Right ventricle myocardium inferior (tissue), 1 donor: ENCODE results near the gene FAT3. TPM values are rescaled to one million over a fixed set of nuclear protein-coding genes. Genes with fewer than 3 reads are reported as not detected.

ENCODE experiments used
- ATAC-seq: fragments of 200-7000 bp; cut with Tn5 transposase; one replicate; pipeline ENCODE4 v1.9.1; 2020; ENCODE audit warnings: mild to moderate bottlenecking, moderate library complexity
- DNase-seq: peaks from one replicate; pipeline ENCODE4 v3.0.0; 2021; ENCODE audit errors: missing footprints
- intact Hi-C: fragments of 100-400 bp; cut with DNase I; formaldehyde crosslinking; loops from one replicate; pipeline ENCODE4 v1.11.0; 2022
- total RNA-seq: library from RNA; stranded (reverse); fragmentation: NEBNext Ultra II Directional; extraction: Animal tissue kit (Norgen Biotek cat#: 25700); gene quantifications from one replicate; pipeline ENCODE4 v1.2.1, GENCODE V29; 2021
- donor health status: DM: no; HTN: yes; CAD: no; lungs with severe emphysema.

The FAT3 gene
- total RNA-seq, 1 donor from 2014 or later, result 0.03 TPM

DNA sequence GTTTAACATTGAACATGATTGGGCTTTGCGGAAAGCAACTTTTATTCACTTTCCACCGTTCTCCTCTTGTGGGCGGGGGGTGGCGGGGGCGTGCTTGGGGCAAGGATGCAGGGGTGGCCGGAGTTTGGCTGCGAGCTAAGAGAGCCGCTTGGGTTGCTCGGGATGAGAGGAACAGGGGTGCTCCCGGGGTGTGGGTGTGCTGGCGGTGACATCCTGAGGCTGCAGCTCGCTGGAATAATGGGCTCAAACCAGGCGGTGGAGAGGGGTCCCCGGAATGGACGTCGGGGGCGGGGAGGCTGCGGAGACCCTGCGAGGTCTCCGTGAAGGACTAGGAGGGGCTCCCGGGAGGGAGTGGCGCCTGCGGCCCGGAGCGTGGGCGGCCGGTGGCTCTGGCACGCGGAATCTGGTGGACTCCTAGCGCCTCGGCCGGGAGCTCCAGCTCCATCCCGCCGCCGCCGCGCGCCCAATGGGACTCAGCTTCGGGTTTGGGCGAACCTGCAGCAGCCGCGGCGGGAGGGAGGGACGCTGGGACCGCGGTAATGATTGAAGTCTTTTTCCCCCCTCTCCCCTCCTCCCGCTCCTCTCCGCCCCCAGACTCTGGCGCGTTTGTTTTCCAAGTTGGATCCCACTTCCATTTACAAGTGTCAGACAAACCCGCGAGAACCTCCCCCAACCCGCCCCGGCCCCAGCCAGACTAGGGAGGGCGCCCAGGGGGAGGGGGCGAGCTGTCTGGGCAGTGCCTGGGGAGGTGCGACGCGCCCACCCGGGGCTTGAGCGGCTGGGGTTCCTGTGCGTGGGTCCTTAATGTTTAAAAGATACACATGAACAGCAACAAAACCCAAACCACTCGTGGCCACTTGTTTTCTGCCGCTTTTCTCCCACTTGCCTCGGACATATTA is 2.0 kb downstream of the FAT3 start:
- ATAC-seq (no peak), DNase-seq (no peak)
- intact Hi-C loops, result no loop called here

DNA sequence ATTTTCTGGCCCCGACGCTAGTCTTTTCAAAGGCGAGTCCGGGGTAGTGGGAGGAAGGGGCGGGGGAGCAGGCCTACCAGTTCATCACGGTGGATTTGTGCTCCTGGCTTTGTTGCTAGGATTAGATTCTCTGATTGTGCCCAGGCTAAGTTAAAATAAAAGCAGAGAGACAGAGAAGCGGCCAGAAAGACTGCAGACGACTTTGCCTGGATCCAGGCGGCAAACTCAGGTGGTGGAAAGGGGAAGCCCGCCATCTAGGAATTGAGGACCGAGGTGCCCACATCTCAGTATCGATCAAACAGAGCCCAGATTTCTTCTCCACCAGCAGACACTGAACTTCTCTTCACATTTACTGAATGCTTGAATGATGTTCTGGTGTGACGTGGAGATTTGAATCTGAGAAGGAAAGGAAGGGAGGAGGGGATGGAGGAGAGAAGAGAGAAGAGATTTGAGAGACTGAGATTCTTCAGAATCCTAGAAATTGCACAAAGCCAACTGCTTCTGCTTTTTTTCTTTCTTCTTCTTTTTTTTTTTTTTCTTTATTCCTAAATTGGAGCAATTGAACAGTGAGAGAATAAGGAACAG is 2.7 kb downstream of the FAT3 start:
- intact Hi-C loops, result no loop called here
- DNase-seq, result no peak
- ATAC-seq, result no peak

DNA sequence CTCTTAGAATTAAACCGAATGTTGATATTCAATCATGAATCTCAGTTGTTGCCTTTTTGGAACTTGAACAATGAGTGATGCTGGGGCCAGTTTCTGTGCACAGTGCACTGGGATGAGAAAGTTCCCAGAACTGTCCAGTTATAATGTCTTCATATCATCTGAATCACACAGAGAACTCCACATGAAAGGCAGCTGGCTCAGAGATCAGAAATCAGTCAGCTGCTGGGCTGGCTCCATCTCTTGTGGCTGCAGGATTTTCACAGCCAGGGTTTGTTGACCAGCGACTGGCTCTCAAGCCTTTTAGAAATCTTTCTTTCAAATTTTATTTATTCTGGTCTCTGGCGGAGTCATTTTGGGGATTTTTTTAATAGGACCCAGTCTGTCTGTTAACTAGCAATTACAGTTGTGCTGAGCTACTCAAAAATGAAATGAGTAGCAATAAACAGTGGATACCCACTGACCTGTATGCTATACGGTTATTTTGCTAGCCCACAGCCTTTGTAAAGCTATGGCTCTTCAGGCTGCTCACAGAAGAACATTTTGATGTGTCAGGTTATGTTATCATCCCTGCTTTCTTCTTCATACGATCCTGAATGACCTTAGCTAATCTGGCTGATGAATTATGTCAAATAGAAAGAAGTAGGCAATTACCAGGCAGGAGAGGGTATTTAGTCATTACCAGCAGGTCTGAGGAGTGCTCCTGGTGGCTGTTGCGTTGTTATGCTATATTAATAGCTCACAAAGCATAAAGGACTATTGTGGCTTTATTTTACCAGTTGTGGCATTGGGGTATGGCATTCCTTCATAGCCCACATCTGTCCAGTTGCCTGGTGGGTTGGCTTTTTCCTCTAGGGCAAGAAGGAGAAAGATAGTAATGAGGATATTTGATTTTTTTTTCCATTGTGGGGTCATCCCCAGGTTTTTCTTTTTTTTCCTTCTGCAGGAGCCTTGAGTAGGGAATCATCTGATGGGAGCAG is 3.6 kb downstream of the FAT3 start:
- DNase-seq, result no peak
- intact Hi-C loops, result no loop called here
- ATAC-seq, result no peak

DNA sequence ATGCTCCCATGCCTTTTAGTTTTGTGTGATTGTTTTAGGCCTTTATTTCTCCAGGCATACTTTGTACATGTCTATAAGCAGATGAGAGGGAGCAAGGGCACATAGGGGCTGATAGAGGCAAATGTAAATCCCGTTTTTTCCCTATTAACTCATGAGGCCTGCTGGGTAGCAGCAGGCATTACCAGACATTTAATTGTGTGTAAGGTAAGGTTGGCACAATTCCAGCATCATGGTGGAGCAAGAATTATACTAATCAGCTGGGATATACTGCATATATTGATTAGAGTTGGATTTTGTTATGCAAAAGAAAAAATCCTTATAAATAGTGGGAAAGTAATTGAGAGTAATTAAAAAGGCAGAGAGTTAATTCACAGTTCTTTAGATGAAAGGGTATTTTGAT is 12.2 kb downstream of the FAT3 start:
- intact Hi-C loops, result no loop called here
- ATAC-seq, result no peak
- DNase-seq, result no peak

DNA sequence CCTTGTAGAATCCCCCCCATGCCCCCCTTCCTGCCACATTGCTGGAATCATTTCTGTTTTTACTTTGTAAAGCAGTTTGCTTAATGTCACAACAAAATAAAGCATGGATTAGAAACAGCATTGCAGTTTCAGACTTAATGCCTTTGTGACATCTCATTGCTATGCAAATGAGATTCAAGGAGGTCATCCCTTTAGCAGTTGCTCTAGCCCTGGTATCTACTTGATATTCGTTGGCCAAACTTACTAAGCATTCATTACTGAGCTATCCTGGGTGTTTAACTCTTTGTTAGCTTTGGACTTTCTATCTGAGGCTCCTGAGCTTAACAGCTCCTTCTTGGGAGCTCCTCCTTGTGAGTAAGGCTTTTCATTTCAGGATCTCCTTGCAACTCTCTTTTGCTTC is 16.3 kb downstream of the FAT3 start:
- ATAC-seq (no peak), DNase-seq (no peak)
- intact Hi-C loops, result no loop called here

DNA sequence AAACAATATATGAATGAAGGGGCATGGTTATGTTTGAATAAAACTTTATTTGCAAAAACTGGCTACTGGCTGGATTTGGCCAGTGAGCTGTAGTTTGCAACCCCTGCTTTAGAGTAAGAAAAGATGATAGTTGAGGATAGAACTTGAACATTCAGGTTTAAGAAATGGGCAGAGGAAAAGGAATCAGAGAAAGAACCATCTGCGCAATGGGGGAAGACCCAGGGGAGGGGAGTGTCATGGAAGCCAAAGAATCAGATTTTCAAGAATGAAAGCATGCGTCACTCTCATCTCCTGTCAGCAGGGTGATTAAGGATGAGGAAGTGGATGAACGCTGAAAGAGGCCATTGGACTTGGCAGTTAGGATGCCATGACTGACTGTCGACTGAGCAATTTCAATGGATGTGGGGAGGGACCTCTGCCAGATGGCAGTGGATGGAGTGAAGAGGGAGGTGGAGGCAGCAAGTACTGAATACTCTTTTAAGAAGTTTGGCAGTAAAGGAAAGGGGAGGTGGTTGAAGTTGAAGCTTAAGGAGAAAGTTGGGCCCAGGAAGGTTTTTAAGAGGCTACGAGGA is 21.2 kb downstream of the FAT3 start:
- intact Hi-C loops, result no loop called here
- ATAC-seq (no peak), DNase-seq (no peak)

DNA sequence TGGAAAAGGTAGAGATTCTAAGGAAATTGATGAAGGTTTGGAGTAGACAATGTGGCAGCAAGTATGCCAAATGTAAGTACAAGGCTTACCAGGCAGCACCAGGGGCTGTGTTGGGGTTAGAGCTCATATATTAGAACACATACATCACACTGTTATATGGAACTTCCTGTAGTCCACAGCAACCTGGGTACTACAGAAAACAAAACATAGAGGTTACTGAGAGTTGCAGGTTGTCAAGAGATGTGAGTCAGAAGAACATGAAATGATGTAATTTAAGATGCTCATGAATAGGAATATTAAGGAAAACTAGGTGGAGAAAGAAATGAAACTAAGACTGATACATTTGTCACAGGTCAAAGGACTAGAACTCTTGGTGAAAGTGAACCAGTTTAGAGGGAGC is 22.0 kb downstream of the FAT3 start:
- intact Hi-C loops, result no loop called here
- no peak for DNase-seq
- no peak for ATAC-seq

DNA sequence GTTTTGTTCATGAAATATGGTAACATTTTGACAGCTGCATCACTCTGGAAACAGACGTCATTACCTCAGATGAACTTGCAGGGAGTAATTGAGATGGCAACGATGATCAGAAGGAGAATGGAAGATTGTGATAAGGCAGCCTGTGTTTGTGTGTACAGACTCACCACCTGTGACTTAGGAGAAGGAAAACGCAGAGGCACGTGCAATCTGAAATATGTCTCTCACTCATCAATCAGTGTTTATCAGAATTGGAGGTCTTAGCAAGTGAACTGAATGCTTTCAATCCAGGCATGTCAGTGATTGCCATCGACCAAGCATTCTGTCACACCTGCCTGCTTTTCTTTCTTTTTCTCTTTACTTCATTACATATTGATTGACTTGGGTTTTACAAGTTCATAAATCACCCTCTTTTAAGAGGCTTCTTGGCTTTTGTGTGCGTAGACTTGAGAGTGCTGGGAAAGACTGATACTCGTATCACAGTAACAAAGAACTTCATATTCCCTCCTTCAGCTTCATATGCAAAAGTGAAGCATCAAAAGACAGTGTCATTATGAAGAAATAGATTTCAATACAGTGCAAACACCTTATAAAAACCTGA is 24.6 kb downstream of the FAT3 start:
- ATAC-seq, result no peak
- intact Hi-C loops, result no loop called here
- no peak for DNase-seq

DNA sequence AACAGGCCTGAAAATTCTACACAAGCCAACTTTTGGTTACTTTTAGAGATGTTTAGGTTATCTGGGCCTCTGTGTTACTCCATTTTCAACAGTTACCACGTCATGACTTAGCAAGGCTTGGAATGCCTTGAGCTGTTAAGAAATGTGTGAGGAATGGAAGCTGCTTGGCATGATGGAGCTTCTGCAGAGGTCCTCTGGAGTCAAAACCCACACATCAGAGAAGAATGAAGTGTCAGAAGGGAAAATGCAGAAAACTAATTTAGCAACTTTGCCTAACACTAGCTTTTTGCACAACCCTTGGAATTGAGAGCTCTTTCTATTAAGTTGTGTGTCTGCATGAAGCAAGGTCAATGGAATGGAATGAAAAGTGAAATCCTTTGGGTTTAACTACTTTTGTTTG is 27.4 kb downstream of the FAT3 start:
- no peak for DNase-seq
- ATAC-seq, result no peak
- intact Hi-C loops, result no loop called here

DNA sequence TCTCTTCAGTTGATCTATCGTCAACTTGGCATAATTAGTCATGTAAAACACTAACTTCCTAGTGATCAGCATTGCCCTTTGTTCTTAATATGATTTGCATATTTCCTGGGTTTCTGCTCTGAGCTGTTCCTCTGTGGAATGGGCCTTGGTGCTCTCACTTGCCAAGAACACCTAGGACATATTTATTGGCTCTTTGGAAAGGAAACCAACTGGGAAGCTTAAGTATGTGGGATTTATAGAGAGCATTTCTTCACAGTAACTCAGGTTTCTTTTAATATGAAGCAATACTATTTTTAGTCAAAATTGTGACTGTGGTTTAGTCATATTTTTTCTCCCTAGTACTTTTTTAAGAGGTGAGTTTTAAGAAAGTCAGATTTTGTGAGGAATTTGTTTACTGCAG is 28.8 kb downstream of the FAT3 start:
- ATAC-seq (no peak), DNase-seq (no peak)
- intact Hi-C loops, result no loop called here

DNA sequence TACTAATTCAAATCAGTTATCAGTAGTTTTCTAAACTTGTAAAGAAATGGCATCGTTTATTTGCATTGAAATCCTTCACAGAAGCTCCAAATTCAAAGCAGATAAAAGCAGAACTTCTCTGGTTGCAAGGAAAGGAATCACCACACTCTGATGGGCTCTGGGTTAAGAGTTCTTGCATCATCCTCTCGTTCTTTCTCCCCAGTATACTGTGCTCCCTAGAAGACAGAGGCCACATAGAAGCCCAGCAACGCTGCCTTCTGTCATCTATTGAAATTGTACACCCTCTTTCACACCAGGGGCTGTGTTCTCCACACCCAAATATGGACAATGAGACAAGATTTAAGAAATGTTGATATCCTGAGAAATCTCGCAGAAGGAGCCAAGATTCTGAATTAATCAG is 29.3 kb downstream of the FAT3 start:
- intact Hi-C loops, result no loop called here
- DNase-seq, result no peak
- no peak for ATAC-seq

DNA sequence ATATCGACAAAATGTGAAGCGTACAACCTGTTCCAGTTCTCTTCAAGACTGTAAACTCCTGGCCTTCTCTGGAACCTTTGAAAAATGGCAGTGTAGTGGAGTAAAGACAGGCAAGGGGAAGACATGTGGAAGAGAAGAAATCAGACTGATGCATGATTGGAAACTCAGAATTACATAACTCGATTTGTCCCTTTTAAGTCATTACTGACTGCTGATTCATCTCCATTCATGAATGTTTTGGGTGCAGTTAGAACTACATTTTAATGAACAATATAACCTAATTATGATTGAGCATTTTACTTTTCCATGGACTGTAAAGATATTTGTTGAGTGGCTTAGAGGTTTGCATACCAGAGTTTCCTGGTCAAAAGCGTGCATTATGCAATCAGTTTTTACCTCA is 32.9 kb downstream of the FAT3 start:
- no peak for DNase-seq
- intact Hi-C loops, result no loop called here
- no peak for ATAC-seq

DNA sequence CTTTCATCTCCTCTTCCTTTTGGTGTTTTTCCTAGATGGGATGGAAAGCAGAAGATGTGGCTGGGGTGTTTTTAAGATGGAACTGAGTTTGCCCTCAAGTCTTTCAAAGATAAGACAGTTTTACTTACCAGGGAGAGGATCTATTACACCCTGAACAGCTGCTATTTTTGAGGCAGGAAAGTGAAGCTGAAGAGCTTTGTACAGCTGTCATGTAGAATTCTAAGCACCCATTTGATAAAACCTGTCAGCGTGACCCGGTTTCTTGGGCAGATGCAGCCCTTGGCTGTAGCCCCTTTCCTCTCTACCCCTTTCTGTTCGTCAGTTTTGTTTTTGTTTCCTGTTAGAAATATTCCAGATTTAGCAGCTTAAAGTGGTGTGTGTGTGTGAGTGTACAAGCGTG is 35.2 kb downstream of the FAT3 start:
- intact Hi-C loops, result no loop called here
- no peak for DNase-seq
- ATAC-seq, result no peak

DNA sequence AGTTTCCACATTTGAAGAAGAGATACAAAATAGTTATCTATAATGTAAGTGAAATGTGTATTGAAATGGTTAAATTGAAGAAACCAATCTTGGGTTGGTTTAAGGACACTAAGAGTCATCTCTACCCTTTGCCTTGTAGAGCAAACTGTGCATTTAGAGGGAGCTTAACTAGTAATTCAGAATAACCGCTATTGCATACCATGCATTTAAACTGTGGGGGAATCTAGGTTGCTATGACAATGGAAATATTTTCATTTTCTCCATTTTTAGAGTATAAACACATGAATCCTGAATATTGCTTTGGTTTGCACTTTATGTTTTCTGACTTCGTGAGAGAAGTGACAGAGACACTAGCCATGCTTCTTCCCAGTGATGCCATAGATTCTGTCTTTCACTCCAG is 39.7 kb downstream of the FAT3 start:
- DNase-seq (no peak), ATAC-seq (no peak)
- intact Hi-C loops, result no loop called here

DNA sequence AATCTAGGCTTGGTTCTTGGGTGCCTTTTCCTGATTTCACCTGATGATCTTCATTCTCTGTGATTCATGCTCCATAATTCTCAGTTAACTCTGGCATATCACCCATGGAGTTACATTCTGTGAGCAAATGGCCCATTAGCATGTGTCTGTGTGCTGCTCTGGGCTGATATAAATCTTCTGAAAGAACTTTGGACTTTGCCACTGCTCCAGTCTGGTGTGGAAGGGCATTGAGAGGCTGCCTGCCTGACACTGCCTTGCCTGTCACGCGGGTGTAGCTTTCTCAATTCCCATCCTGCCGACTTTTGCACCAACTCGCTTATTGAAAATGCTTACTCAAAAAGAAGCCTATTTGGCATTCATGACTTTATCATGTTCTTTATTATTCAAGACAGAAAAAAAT is 42.2 kb downstream of the FAT3 start:
- ATAC-seq (no peak), DNase-seq (peak; percentile 28)
- intact Hi-C loops, result no loop called here

DNA sequence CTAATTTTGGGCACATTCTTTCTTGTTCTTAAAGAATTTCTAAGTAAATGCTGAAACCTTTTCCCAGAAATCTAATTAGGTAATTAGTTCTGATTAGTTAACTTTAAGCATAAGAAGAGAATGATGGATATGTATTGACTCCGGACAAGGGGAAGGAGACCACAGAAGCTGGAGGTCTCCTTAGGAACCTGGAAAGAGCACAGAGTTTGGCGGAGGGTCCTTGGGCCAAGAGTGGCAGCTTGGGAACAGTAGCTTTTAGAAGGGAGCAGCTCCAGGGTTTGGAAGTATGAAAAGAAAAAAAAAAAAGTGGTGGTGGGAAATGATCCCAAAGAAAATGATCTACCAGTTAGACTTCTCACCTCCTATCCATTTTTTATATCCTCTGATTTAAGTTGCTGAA is 42.7 kb downstream of the FAT3 start:
- DNase-seq (no peak), ATAC-seq (no peak)
- intact Hi-C loops, result no loop called here

DNA sequence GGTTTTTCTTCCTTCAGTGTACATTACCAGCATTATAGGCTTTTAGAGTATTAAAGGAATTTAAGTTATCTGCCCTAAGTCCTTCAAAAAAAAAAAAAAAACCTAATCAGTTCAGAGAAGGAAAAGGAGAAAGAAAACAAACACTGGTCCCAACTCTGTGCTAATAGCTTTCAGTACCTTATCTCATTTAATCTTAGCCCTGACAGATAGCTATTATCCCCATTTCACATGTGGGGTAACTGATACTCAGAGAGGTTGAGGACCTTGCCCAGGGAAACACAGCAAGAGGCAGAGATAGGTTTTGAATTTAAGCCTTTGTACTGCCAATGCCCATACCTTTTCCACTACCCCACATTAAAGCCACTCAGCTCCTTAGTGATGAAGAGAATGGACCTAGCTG is 43.4 kb downstream of the FAT3 start:
- no peak for DNase-seq
- no peak for ATAC-seq
- intact Hi-C loops, result no loop called here

DNA sequence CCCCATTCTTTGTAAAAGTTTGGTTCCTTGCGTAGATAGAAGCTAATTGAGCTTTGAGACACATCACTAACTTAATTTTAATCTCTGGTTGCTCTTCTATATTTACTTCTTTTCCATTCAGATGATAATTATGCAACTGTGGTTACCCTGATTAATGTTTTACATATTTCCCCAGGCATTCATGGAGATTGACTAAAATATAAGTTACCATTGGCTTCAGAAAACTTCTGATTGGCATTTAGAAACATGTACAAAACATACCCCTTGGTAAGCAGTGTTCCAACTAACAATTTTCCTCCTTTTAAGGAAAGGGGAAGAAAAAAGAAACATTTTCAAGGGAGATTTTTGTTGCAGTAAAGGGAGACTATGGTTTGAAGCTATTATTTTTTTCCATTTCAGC is 43.9 kb downstream of the FAT3 start:
- no peak for DNase-seq
- no peak for ATAC-seq
- intact Hi-C loops, result no loop called here

DNA sequence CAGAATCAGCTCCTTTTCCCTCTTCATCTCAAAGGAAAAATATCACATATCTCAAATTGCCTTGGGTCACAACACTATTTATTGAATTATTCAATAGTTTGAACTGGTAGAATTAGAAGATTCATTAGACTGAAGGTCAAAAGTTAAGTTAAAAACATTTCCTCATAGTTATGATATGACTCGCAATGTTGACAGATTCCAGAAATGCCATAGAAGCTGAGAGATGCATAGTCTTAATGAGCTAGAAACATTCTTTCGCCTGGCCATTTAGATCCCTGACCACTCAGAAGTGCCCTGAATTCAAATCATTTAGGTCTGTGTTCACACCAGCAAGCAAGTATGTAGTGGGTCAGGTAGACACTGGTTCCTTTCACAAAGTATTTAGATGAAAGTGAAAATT is 44.4 kb downstream of the FAT3 start:
- DNase-seq (no peak), ATAC-seq (no peak)
- intact Hi-C loops, result no loop called here
